Measurements from ENCODE around the gene TRPC6.

DNA sequence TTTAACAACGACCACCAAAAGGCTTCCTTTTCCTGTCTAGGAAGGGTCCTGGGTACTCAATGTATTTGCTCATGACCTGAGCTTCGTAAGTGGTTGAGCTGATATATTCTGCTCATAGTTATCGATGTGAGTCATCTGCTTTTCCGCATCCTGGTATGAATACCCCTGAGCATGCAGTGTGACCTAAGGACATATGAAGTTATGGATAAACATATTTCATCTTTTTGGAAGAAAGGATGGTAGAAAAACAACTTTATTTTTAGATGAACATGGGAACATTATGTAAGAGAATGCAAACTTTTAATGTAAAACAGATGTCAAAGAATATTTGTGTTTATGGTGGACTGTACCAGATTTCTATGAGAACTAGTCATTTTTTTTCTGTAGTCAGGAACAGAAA, 28.4 kb downstream of the TRPC6 start:
- no peak for TF ChIP-seq POLR2A (IDR thresholded peaks at IDR 0.05)
- no peak for TF ChIP-seq CTCF (IDR thresholded peaks at IDR 0.05)
- TF ChIP-seq POLR2AphosphoS5 (IDR thresholded peaks at IDR 0.05) = no peak
- no peak for TF ChIP-seq EP300 (IDR thresholded peaks at IDR 0.05)

Measured in suprapubic skin (tissue), 4 donors.